Astrocyte of the spinal cord (primary cell): ENCODE data around the gene GPR152.
"Not testable (repeated sequence)": the region's sequence is repeated elsewhere in the genome, so short reads cannot be mapped to it uniquely, and the experiment has no call there.

Experiments
- DNase-seq: peaks from one replicate; pipeline ENCODE4 v3.0.0; 2011; ENCODE audit warnings: low read depth, low spot score
- H3K4me3 ChIP-seq: 2 replicates; pipeline ENCODE4 v1.5.1; 2011; ENCODE audit warnings: low read depth, mild to moderate bottlenecking, low read length, moderate library complexity
- CTCF ChIP-seq: IDR thresholded peaks from 2 replicates; pipeline ENCODE4 v1.5.1; 2012; ENCODE audit warnings: low read depth, mild to moderate bottlenecking, low read length, inconsistent platforms
- in situ Hi-C: cut with HindIII; loops from 2 replicates; pipeline ENCODE4 v1.10.0; 2017; ENCODE audit warnings: low sequenced_read_pairs

The GPR152 gene

GRCh38 chr11:67482275-67482826, 29.8 kb upstream of the GPR152 start:
- peak overlapping the region; percentile 45 for H3K4me3 ChIP-seq
- no peak for DNase-seq
- TF ChIP-seq CTCF = no peak
- in situ Hi-C loops = no loop called here

GRCh38 chr11:67477344-67478050, 25.0 kb upstream of the GPR152 start:
- H3K4me3 ChIP-seq, in situ Hi-C loops, DNase-seq: not testable (repeated sequence)

- DNase-seq, in situ Hi-C loops, H3K4me3 ChIP-seq: not testable (repeated sequence)
Measured at GRCh38 chr11:67476692-67477091, 24.2 kb upstream of the GPR152 start.

GRCh38 chr11:67472882-67473281, 20.4 kb upstream of the GPR152 start:
- no peak for TF ChIP-seq CTCF
- H3K4me3 ChIP-seq = no peak overlapping the region
- DNase-seq = no peak
- in situ Hi-C loops = no loop called here

GRCh38 chr11:67470337-67471002, 17.9 kb upstream of the GPR152 start:
- in situ Hi-C loops = no loop called here
- no peak for TF ChIP-seq CTCF
- no peak overlapping the region for H3K4me3 ChIP-seq

GRCh38 chr11:67469508-67469811, 16.9 kb upstream of the GPR152 start:
- in situ Hi-C loops = no loop called here
- peak overlapping the region; percentile 60 for H3K4me3 ChIP-seq
- TF ChIP-seq CTCF = no peak
- no peak for DNase-seq

More at GRCh38 chr11:67470337-67471002, 17.9 kb upstream of the GPR152 start:
- no peak for DNase-seq

GRCh38 chr11:67468759-67469507, 16.4 kb upstream of the GPR152 start, which contains the start of gene TMEM134:
TSS of gene TMEM134 (minus strand) at chr11:67469251. CDS start at chr11:67469192, 59 bp downstream.
- peak; percentile 91 for DNase-seq
- peak within 1 kb of the TSS; percentile 71 for H3K4me3 ChIP-seq
- TF ChIP-seq CTCF = peak; percentile 45
- in situ Hi-C loops = no loop called here
